GM23338 (cell line): ENCODE measurements around the gene F2RL2. TPM values are rescaled to one million over a fixed set of nuclear protein-coding genes. Genes with fewer than 3 reads are reported as not detected.

Experiments used
- ATAC-seq: fragments of 200-7000 bp; cut with Tn5 transposase; 3 replicates; pipeline ENCODE4 v1.9.1; 2020
- DNase-seq: peaks from one replicate; pipeline ENCODE4 v3.0.0-alpha.2; 2015; ENCODE audit warnings: low spot score
- H2AFZ ChIP-seq: fragments of 200-600 bp; sonication (generic); 2 replicates; pipeline ENCODE4 v1.8.0; 2016; ENCODE audit warnings: antibody characterized with exemption, mild to moderate bottlenecking, moderate library complexity
- H3F3A ChIP-seq: fragments of 200-600 bp; sonication (generic); replicated peaks from 2 replicates; pipeline ENCODE4 v1.8.0; 2017; ENCODE audit warnings: antibody characterized with exemption, mixed run types, low read depth
- H3K27ac ChIP-seq: fragments of 200-600 bp; sonication (generic); 2 replicates; pipeline ENCODE4 v1.6.1; 2016; ENCODE audit warnings: low read depth
- H3K27me3 ChIP-seq: fragments of 200-600 bp; sonication (generic); 2 replicates; pipeline ENCODE4 v1.8.0; 2016; ENCODE audit warnings: mild to moderate bottlenecking, mixed run types, moderate library complexity; ENCODE audit not compliant: insufficient read depth
- H3K36me3 ChIP-seq: fragments of 200-600 bp; sonication (generic); 2 replicates; pipeline ENCODE4 v1.8.0; 2016; ENCODE audit warnings: mild to moderate bottlenecking; ENCODE audit not compliant: insufficient read depth
- H3K4me1 ChIP-seq: fragments of 200-600 bp; sonication (generic); 2 replicates; pipeline ENCODE4 v1.8.0; 2016; ENCODE audit warnings: mild to moderate bottlenecking, moderate library complexity; ENCODE audit not compliant: insufficient read depth
- H3K4me2 ChIP-seq: fragments of 200-600 bp; sonication (generic); 2 replicates; pipeline ENCODE4 v1.7.1; 2017; ENCODE audit warnings: mixed run types
- H3K4me3 ChIP-seq: fragments of 200-600 bp; sonication (generic); 2 replicates; pipeline ENCODE4 v1.6.1; 2016; ENCODE audit warnings: mixed run types
- H3K79me2 ChIP-seq: fragments of 200-600 bp; sonication (generic); replicated peaks from 2 replicates; pipeline ENCODE4 v1.8.0; 2017; ENCODE audit warnings: mild to moderate bottlenecking; ENCODE audit not compliant: insufficient read depth
- H3K9me2 ChIP-seq: fragments of 200-600 bp; sonication (generic); 2 replicates; pipeline ENCODE4 v1.8.0; 2017; ENCODE audit not compliant: insufficient read depth
- H4K20me1 ChIP-seq: fragments of 200-600 bp; sonication (generic); replicated peaks from 2 replicates; pipeline ENCODE4 v1.8.0; 2017; ENCODE audit warnings: mild to moderate bottlenecking; ENCODE audit not compliant: insufficient read depth
- H3K27ac Mint-ChIP-seq: 2 replicates; pipeline ENCODE4 v1.8.0; 2020; ENCODE audit warnings: inconsistent platforms, mild to moderate bottlenecking, moderate library complexity, mixed read lengths
- H3K27me3 Mint-ChIP-seq: 3 replicates; pipeline ENCODE4 v1.8.0; 2022; ENCODE audit warnings: low read depth, mild to moderate bottlenecking, moderate library complexity, mixed read lengths, inconsistent platforms; ENCODE audit not compliant: insufficient read depth, poor library complexity
- H3K36me3 Mint-ChIP-seq: 3 replicates; pipeline ENCODE4 v1.8.0; 2021; ENCODE audit warnings: low read depth, mild to moderate bottlenecking, inconsistent platforms, moderate library complexity, mixed read lengths
- H3K4me1 Mint-ChIP-seq: 3 replicates; pipeline ENCODE4 v1.8.0; 2020; ENCODE audit warnings: mild to moderate bottlenecking, inconsistent platforms, mixed read lengths
- H3K4me3 Mint-ChIP-seq: 3 replicates; pipeline ENCODE4 v1.8.0; 2021; ENCODE audit warnings: moderate library complexity, mild to moderate bottlenecking, inconsistent platforms, mixed read lengths
- H3K9me3 Mint-ChIP-seq: 3 replicates; pipeline ENCODE4 v1.8.0; 2020; ENCODE audit warnings: moderate library complexity, mild to moderate bottlenecking, inconsistent platforms, mixed read lengths
- CREB1 ChIP-seq: fragments of 250-450 bp; sonication (Bioruptor Pico); IDR thresholded peaks from 2 replicates; pipeline ENCODE4 v1.5.0; 2020; ENCODE audit warnings: low read depth, mild to moderate bottlenecking, moderate library complexity
- CTCF ChIP-seq, 2 experiments: fragments of 200-600 bp in 1 of 2; sonication (generic) in 1 of 2; conservative IDR thresholded peaks; 2 replicates each; pipeline versions ENCODE4 v1.5.1 to v1.6.1; 2016 to 2017; ENCODE audit warnings: antibody characterized with exemption in 2 of 2, low read depth in 2 of 2, mild to moderate bottlenecking in 2 of 2, moderate library complexity in 1 of 2
- ETS1 ChIP-seq: IDR thresholded peaks from 2 replicates; pipeline ENCODE4 v1.6.1; 2016; ENCODE audit warnings: antibody characterized with exemption
- EZH2 ChIP-seq: fragments of 200-600 bp; sonication (generic); IDR thresholded peaks from one replicate; pipeline ENCODE4 v1.8.0; 2017; ENCODE audit warnings: antibody characterized with exemption, mild to moderate bottlenecking, low read depth; ENCODE audit not compliant: unreplicated experiment
- EZH2phosphoT487 ChIP-seq: fragments of 200-600 bp; sonication (generic); IDR thresholded peaks from one replicate; pipeline ENCODE4 v1.8.1; 2018; ENCODE audit warnings: antibody characterized with exemption; ENCODE audit not compliant: unreplicated experiment
- JUNB ChIP-seq: IDR thresholded peaks from one replicate; pipeline ENCODE4 v1.6.1; 2016; ENCODE audit warnings: antibody characterized with exemption; ENCODE audit not compliant: unreplicated experiment
- NANOG ChIP-seq: IDR thresholded peaks from 2 replicates; pipeline ENCODE4 v1.6.1; 2016; ENCODE audit warnings: antibody characterized with exemption, borderline replicate concordance
- POLR2AphosphoS5 ChIP-seq: IDR thresholded peaks from 2 replicates; pipeline ENCODE4 v1.6.1; 2016; ENCODE audit warnings: antibody characterized with exemption, low read depth
- REST ChIP-seq: IDR thresholded peaks from one replicate; pipeline ENCODE4 v1.6.1; 2018; ENCODE audit warnings: antibody characterized with exemption; ENCODE audit not compliant: unreplicated experiment
- STAT1 ChIP-seq: IDR thresholded peaks from one replicate; pipeline ENCODE4 v1.6.1; 2016; ENCODE audit warnings: antibody characterized with exemption; ENCODE audit not compliant: unreplicated experiment
- ZNF114 ChIP-seq: fragments of 250-450 bp; sonication (Bioruptor Pico); IDR thresholded peaks from 2 replicates; pipeline ENCODE4 v1.5.0; 2020; ENCODE audit warnings: mild to moderate bottlenecking, moderate library complexity
- ZNF331 ChIP-seq: fragments of 250-450 bp; sonication (Bioruptor Pico); IDR thresholded peaks from 2 replicates; pipeline ENCODE4 v1.5.0; 2020; ENCODE audit warnings: low read depth, mild to moderate bottlenecking, moderate library complexity
- ZNF462 ChIP-seq: fragments of 250-450 bp; sonication (Bioruptor Pico); IDR thresholded peaks from 2 replicates; pipeline ENCODE4 v1.5.0; 2020; ENCODE audit warnings: mild to moderate bottlenecking, moderate library complexity
- polyA plus RNA-seq: library from polyadenylated mRNA; unstranded; fragments of >200 nt; fragmentation: Nextera tagmentation; extraction: Ambion mirVana; gene quantifications from 2 replicates; pipeline ENCODE4 v1.2.1, GENCODE V29; 2016
- total RNA-seq: library from RNA; depleted of rRNA; stranded (reverse); fragments of >200 nt; shearing (Covaris generic); gene quantifications from 2 replicates; pipeline ENCODE4 v1.2.3, GENCODE V29; 2014

The F2RL2 gene
- total and polyA plus RNA-seq, 2 experiments from 2014 or later: 0.42 to 0.70 TPM

GRCh38 chr5:76607353-76607871, 15.8 kb downstream of the F2RL2 start:
- TF ChIP-seq ZNF462 (CRISPR knock-in tag) (no peak), JUNB (no peak), EZH2 (no peak), CTCF (conservative IDR thresholded peaks at IDR 0.05; ENCODE audit: low read depth in 2 of 2) (no peak), NANOG (no peak), ZNF114 (CRISPR knock-in tag) (no peak), CREB1 (CRISPR knock-in tag) (no peak), POLR2AphosphoS5 (no peak), ETS1 (no peak), ZNF331 (CRISPR knock-in tag) (no peak), EZH2phosphoT487 (no peak), STAT1 (no peak), REST (no peak)
- H3K9me2 ChIP-seq: no peaks in the 10 kb centered on the region
- no peak overlapping the region for H3K4me3 ChIP-seq
- ATAC-seq: peak; percentile 77
- H3K27me3 ChIP-seq: no peaks in the 10 kb centered on the region
- H3K27ac ChIP-seq: peak overlapping the region; percentile 4; the same call in 1 of the 2 replicates
- peak; percentile 65 for DNase-seq
- no peaks in the 10 kb centered on the region for H3K9me3 Mint-ChIP-seq
- no peak overlapping the region for H2AFZ ChIP-seq
- H3K4me1 ChIP-seq: peaks cover 12% of the 10 kb centered on the region
- H3K4me2 ChIP-seq: 0 out of 2 replicates have a peak overlapping the region, but pooled peaks have one; percentile 14
- peaks cover 12% of the 10 kb centered on the region for H3K36me3 Mint-ChIP-seq
- no peaks in the 10 kb centered on the region for H4K20me1 ChIP-seq
- H3K27me3 Mint-ChIP-seq: peaks cover 1% of the 10 kb centered on the region
- H3F3A ChIP-seq: no peaks in the 10 kb centered on the region
- H3K79me2 ChIP-seq: no peaks in the 10 kb centered on the region
- H3K36me3 ChIP-seq: no peaks in the 10 kb centered on the region; the same call in 1 of the 2 replicates
- H3K27ac Mint-ChIP-seq: peak overlapping the region; percentile 66
- peaks cover 11% of the 10 kb centered on the region for H3K4me1 Mint-ChIP-seq
- H3K4me3 Mint-ChIP-seq: no peak overlapping the region
